ENCODE data around the gene ELK3. TPM values are rescaled to one million over a fixed set of nuclear protein-coding genes. Genes with fewer than 3 reads are reported as not detected.

Gene ELK3
- total and polyA plus RNA-seq, 9 of the 15 experiments (the other 6 are each of a cell fraction or from before 2014, with no cell fraction given), result 1.5 to 5.5 (median 2.9) TPM

GRCh38 chr12:96194971-96195844, 1.0 kb downstream of the ELK3 start (continued):
- peak; percentile 40; the same call in 1 of the 2 replicates for TF ChIP-seq MGA (IDR thresholded peaks at IDR 0.05)
- TF ChIP-seq PKNOX1 (IDR thresholded peaks at IDR 0.05), result peak; percentile 48
- no peak for TF ChIP-seq HSF4 (CRISPR knock-in tag; IDR thresholded peaks at IDR 0.05; ENCODE audit: borderline replicate concordance)
- no peak for TF ChIP-seq ZNF583 (CRISPR knock-in tag; IDR thresholded peaks at IDR 0.05)
- TF ChIP-seq MTA1 (IDR thresholded peaks at IDR 0.05; ENCODE audit: borderline replicate concordance), result no peak
- TF ChIP-seq CREB1 (IDR thresholded peaks at IDR 0.05), result no peak
- no peak for TF ChIP-seq CREB1 (CRISPR knock-in tag; IDR thresholded peaks at IDR 0.05)
- TF ChIP-seq GTF2E2 (tag; IDR thresholded peaks at IDR 0.05), result no peak
- TF ChIP-seq ZNF23 (CRISPR knock-in tag; IDR thresholded peaks at IDR 0.05), result no peak
- TF ChIP-seq ZNF143 (CRISPR knock-in tag; IDR thresholded peaks at IDR 0.05), result no peak
- no peak for TF ChIP-seq C11orf30 (IDR thresholded peaks at IDR 0.05; ENCODE audit: low read depth)
